ENCODE measurements around the gene ACTR1A.

- TF ChIP-seq FOXM1 (IDR thresholded peaks at IDR 0.05; ENCODE audit: borderline replicate concordance) = no peak
- TF ChIP-seq FOXK2 (IDR thresholded peaks at IDR 0.05) = no peak
Observed at GRCh38 chr10:102515724-102516123, 13.2 kb upstream of the ACTR1A start.

All from HEK293T (cell line).